Fibroblast of pulmonary artery (primary cell): ENCODE data around the gene ESR2.

Experiments used
- DNase-seq: peaks from one replicate; pipeline ENCODE4 v3.0.0-alpha.2; 2010; ENCODE audit warnings: low read depth
- H3K4me3 ChIP-seq: replicated peaks from 2 replicates; pipeline ENCODE4 v1.5.1; 2011; ENCODE audit warnings: low read depth, mild to moderate bottlenecking, control low read depth, low read length, moderate library complexity
- CTCF ChIP-seq: IDR thresholded peaks from 2 replicates; pipeline ENCODE4 v1.5.1; 2011; ENCODE audit warnings: mild to moderate bottlenecking, control low read depth, low read length, inconsistent platforms; ENCODE audit errors: missing control alignments

ESR2 gene

GRCh38 chr14:64201921-64202545 is 92.1 kb downstream of the ESR2 start:
- TF ChIP-seq CTCF = no peak
- H3K4me3 ChIP-seq = no peak overlapping the region
- DNase-seq = no peak

GRCh38 chr14:64201296-64201695 is 92.9 kb downstream of the ESR2 start:
- TF ChIP-seq CTCF = no peak
- no peak for DNase-seq
- H3K4me3 ChIP-seq = no peak overlapping the region

GRCh38 chr14:64200170-64200569 is 94.0 kb downstream of the ESR2 start:
- TF ChIP-seq CTCF = no peak
- no peak for DNase-seq
- H3K4me3 ChIP-seq = no peak overlapping the region

- no peak overlapping the region for H3K4me3 ChIP-seq
- no peak for TF ChIP-seq CTCF
- no peak for DNase-seq
Observed at GRCh38 chr14:64198486-64198885, 95.7 kb downstream of the ESR2 start.

- TF ChIP-seq CTCF = no peak
- no peak overlapping the region for H3K4me3 ChIP-seq
- no peak for DNase-seq
Observed at GRCh38 chr14:64197996-64198395, 96.2 kb downstream of the ESR2 start.

GRCh38 chr14:64196814-64197411 is 97.3 kb downstream of the ESR2 start:
- peak overlapping the region; percentile 51 for H3K4me3 ChIP-seq
- DNase-seq = peak; percentile 61
- no peak for TF ChIP-seq CTCF

- no peak overlapping the region for H3K4me3 ChIP-seq
- no peak for DNase-seq
- TF ChIP-seq CTCF = no peak
Observed at GRCh38 chr14:64196056-64196455, 98.1 kb downstream of the ESR2 start.
